ENCODE measurements around the gene CTNNA1.

The CTNNA1 gene

GRCh38 chr5:138968601-138969000 is 215.4 kb downstream of the CTNNA1 start:
- no peaks in the 10 kb centered on the region for H3K79me2 ChIP-seq (ENCODE audit: insufficient read depth, low read length)
- no peak overlapping the region for H2AFZ ChIP-seq (ENCODE audit: low read depth, low read length, severe bottlenecking)
- TF ChIP-seq CTCF (IDR thresholded peaks at IDR 0.05; ENCODE audit: insufficient read depth, low read length, poor library complexity, severe bottlenecking) = no peak
- TF ChIP-seq EZH2phosphoT487 (conservative IDR thresholded peaks at IDR 0.05; ENCODE audit: low read length) = no peak
- H3K4me3 ChIP-seq (ENCODE audit: insufficient read depth, low read length, poor library complexity, severe bottlenecking) = no peak overlapping the region
- no peak overlapping the region for H3K9ac ChIP-seq (ENCODE audit: low read length)
- no peaks in the 10 kb centered on the region for H3K36me3 ChIP-seq (ENCODE audit: low read length)
- H3K9me3 ChIP-seq (ENCODE audit: insufficient read depth, low read length) = no peaks in the 10 kb centered on the region
- no peaks in the 10 kb centered on the region for H4K20me1 ChIP-seq (ENCODE audit: low read depth, low read length)
- H3F3A ChIP-seq (ENCODE audit: insufficient read depth) = no peaks in the 10 kb centered on the region
- no peaks in the 10 kb centered on the region for H3K9me2 ChIP-seq (replicated peaks; ENCODE audit: insufficient read depth, low read length)
- no peak overlapping the region for H3K4me2 ChIP-seq (ENCODE audit: low read depth, low read length, poor library complexity, severe bottlenecking)
- no peaks in the 10 kb centered on the region for H3K27me3 ChIP-seq (ENCODE audit: low read length)
- H3K27ac ChIP-seq (ENCODE audit: low read depth, low read length) = no peak overlapping the region

GRCh38 chr5:138969323-138970002 is 216.2 kb downstream of the CTNNA1 start:
- Histone ChIP-seq H3K79me2 (ENCODE audit: insufficient read depth, low read length) (no peaks in the 10 kb centered on the region), H3K9ac (ENCODE audit: low read length) (no peak overlapping the region), H3K27me3 (ENCODE audit: low read length) (no peaks in the 10 kb centered on the region), H3K36me3 (ENCODE audit: low read length) (no peaks in the 10 kb centered on the region), H3K27ac (ENCODE audit: low read depth, low read length) (no peak overlapping the region), H4K20me1 (ENCODE audit: low read depth, low read length) (no peaks in the 10 kb centered on the region), H2AFZ (ENCODE audit: low read depth, low read length, severe bottlenecking) (no peak overlapping the region), H3K4me2 (ENCODE audit: low read depth, low read length, poor library complexity, severe bottlenecking) (no peak overlapping the region), H3K9me3 (ENCODE audit: insufficient read depth, low read length) (no peaks in the 10 kb centered on the region), H3K4me3 (ENCODE audit: insufficient read depth, low read length, poor library complexity, severe bottlenecking) (no peak overlapping the region), H3F3A (ENCODE audit: insufficient read depth) (no peaks in the 10 kb centered on the region), H3K9me2 (replicated peaks; ENCODE audit: insufficient read depth, low read length) (no peaks in the 10 kb centered on the region)
- TF ChIP-seq EZH2phosphoT487 (conservative IDR thresholded peaks at IDR 0.05; ENCODE audit: low read length) = no peak
- no peak for TF ChIP-seq CTCF (IDR thresholded peaks at IDR 0.05; ENCODE audit: insufficient read depth, low read length, poor library complexity, severe bottlenecking)

- no peak overlapping the region for H3K4me3 ChIP-seq (ENCODE audit: insufficient read depth, low read length, poor library complexity, severe bottlenecking)
- no peaks in the 10 kb centered on the region for H4K20me1 ChIP-seq (ENCODE audit: low read depth, low read length)
- no peak overlapping the region for H2AFZ ChIP-seq (ENCODE audit: low read depth, low read length, severe bottlenecking)
- no peaks in the 10 kb centered on the region for H3K79me2 ChIP-seq (ENCODE audit: insufficient read depth, low read length)
- H3K4me2 ChIP-seq (ENCODE audit: low read depth, low read length, poor library complexity, severe bottlenecking) = no peak overlapping the region
- H3K9ac ChIP-seq (ENCODE audit: low read length) = no peak overlapping the region
- TF ChIP-seq CTCF (IDR thresholded peaks at IDR 0.05; ENCODE audit: insufficient read depth, low read length, poor library complexity, severe bottlenecking) (no peak), EZH2phosphoT487 (conservative IDR thresholded peaks at IDR 0.05; ENCODE audit: low read length) (no peak)
- H3K9me2 ChIP-seq (replicated peaks; ENCODE audit: insufficient read depth, low read length) = no peaks in the 10 kb centered on the region
- H3K36me3 ChIP-seq (ENCODE audit: low read length) = no peaks in the 10 kb centered on the region
- H3F3A ChIP-seq (ENCODE audit: insufficient read depth) = no peaks in the 10 kb centered on the region
- H3K27ac ChIP-seq (ENCODE audit: low read depth, low read length) = no peak overlapping the region
- H3K9me3 ChIP-seq (ENCODE audit: insufficient read depth, low read length) = no peaks in the 10 kb centered on the region
- no peaks in the 10 kb centered on the region for H3K27me3 ChIP-seq (ENCODE audit: low read length)
Observed at GRCh38 chr5:138972230-138972629, 219.0 kb downstream of the CTNNA1 start.

Measured in SU-DHL-6 (cell line).